GM19023 (cell line): ENCODE measurements around the gene DHODH.
"Not testable (repeated sequence)": the region's sequence is repeated elsewhere in the genome, so short reads cannot be mapped to it uniquely, and the experiment has no call there.

ENCODE experiments used
- ATAC-seq: cut with Tn5 transposase; IDR thresholded peaks from one replicate; pipeline ENCODE4 v1.9.1; 2021; ENCODE audit warnings: mild to moderate bottlenecking, moderate library complexity; ENCODE audit not compliant: unreplicated experiment

The DHODH gene

GRCh38 chr16:72050769-72051464 lies 42.4 kb downstream of the DHODH start:
- no peak for ATAC-seq

DNA sequence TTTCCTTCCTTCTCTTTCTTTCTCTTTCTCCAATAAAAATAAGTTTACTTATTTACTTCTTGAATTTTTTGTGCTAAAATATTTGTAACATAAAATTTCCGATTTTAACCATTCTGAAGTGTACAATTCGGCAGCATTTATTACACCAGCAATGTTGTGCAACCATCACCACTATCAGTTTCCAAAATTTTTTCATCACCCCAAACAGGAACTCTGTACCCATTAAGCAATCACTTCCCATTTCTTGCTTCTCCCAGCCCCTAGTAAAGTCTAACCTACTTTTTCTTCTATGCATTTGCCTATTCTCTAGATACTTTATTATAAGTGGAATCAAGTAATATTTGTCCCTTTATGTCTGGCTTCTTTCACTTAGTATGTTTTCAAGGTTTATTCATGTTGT lies 43.3 kb downstream of the DHODH start:
- no peak for ATAC-seq

DNA sequence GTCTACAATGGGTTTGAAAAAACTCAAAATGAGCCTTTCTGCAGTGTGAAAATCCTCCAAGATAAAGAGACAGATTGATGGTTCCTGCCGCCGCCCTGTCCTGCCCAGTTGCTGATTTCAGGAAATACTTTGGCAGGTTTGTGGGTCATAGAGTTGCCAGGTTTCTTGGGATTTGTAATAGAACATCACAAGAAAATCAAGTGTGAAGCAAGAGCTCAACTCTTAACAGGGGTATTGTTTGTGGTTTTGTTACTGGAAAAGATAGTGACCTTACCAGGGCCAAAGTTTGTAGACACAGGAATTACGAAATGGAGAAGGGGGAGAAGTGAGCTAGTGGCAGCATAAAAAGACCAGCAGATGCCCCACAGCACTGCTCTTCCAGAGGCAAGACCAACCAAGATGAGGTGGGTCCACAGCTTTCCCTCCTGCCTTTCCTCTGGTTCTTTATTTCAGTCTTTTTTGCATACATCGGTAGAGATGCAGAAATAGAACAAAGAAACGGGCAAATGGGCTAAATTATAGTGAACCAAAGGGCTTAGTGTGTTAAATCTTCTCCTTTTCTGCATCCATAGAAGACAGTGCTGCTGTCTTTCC lies 45.8 kb downstream of the DHODH start, which contains the start of gene HP:
Gene HP, plus strand, starts transcription at position 252 of the 594 bp plus-strand sequence. Its CDS starts 148 bp downstream, at position 400.
- ATAC-seq: not testable (repeated sequence)

DNA sequence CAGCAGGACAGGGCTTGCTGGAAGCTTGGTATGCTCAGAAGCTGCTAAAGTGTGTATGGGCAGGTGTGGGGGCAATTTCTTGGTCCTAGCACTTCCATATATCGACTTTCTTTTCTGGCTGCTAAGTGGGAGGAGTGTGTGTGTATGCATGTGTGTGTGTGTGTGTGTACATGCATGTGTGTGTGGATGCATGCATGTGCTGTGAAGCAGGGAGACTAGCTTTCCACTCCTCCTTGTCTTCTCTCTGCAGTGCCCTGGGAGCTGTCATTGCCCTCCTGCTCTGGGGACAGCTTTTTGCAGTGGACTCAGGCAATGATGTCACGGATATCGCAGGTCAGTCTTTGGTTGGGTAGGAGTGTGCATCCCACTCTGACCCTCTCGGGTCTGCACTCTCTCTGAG lies 47.4 kb downstream of the DHODH start:
- ATAC-seq: no peak

- not testable (repeated sequence) for ATAC-seq
These were observed 48.8 kb downstream of the DHODH start for GRCh38 chr16:72057313-72057712.

DNA sequence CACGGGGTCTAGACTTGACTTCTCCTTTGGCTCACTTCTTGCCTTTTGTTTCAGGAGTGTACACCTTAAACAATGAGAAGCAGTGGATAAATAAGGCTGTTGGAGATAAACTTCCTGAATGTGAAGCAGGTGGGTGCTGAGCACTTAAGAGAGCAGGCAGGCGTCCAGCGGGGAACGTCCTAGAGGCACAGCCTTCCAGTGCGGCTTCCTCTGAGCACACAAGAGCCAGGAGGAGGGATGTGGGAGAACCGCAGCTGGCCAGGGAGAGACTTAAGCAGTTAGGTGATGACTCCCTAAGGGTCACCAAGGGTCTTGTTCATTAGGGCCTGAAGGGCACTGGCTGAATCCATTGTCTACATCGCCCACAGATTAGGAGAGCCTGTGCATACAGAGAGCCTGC lies 50.5 kb downstream of the DHODH start:
- ATAC-seq: not testable (repeated sequence)

DNA sequence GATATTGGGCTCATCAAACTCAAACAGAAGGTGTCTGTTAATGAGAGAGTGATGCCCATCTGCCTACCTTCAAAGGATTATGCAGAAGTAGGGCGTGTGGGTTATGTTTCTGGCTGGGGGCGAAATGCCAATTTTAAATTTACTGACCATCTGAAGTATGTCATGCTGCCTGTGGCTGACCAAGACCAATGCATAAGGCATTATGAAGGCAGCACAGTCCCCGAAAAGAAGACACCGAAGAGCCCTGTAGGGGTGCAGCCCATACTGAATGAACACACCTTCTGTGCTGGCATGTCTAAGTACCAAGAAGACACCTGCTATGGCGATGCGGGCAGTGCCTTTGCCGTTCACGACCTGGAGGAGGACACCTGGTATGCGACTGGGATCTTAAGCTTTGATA lies 51.9 kb downstream of the DHODH start:
- ATAC-seq: no peak

- no peak for ATAC-seq
These were observed 53.0 kb downstream of the DHODH start for GRCh38 chr16:72061564-72061963.

DNA sequence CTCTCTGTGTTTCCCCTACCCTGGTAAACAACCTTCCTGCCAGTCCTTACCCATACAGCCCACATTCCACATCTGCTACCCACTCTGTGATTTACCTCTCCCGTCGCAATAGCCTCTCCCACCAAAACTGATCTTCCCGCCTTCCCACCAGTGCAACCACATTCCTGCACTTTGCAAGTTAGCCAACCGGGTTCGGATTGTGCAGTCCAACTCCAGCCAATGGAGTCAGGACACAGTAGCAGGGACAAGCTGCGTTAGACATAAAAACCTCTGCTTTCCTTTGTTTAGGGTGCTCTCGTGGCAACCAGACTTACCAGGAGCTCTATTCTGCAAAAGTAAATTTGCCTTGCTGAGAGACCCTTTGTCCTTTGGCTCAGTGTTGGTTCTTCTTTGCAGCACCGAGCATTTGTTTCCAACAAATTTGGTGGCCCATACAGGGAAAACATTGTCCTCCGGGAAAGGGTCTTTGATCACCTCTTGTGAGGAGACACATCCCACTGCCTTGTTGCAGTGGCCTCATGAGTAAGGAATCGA lies 55.9 kb downstream of the DHODH start:
- ATAC-seq: no peak

- no peak for ATAC-seq
These were observed 58.2 kb downstream of the DHODH start for GRCh38 chr16:72066747-72067146.

GRCh38 chr16:72068930-72069329 lies 60.4 kb downstream of the DHODH start:
- ATAC-seq: no peak

- no peak for ATAC-seq
These were observed 64.2 kb downstream of the DHODH start for GRCh38 chr16:72072514-72073342.

GRCh38 chr16:72073560-72074230 lies 65.2 kb downstream of the DHODH start:
- ATAC-seq: no peak

DNA sequence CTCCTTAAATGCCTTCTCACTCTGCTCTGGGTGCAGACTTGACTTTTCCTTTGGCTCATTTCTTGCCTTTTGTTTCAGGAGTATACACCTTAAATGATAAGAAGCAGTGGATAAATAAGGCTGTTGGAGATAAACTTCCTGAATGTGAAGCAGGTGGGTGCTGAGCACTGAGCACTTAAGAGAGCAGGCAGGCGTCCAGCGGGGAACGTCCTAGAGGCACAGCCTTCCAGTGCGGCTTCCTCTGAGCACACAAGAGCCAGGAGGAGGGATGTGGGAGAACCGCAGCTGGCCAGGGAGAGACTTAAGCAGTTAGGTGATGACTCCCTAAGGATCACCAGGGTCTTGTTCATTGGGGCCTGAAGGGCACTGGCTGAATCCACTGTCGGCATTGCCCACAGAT lies 66.5 kb downstream of the DHODH start:
- not testable (repeated sequence) for ATAC-seq
